ENCODE measurements around the gene COL25A1. TPM values are rescaled to one million over a fixed set of nuclear protein-coding genes. Genes with fewer than 3 reads are reported as not detected.

Gene COL25A1
- total and polyA plus RNA-seq, 4 donors = 0.61 to 4.4 (median 2.1) TPM

GRCh38 chr4:108931926-108932325 lies 370.5 kb downstream of the COL25A1 start:
- Histone ChIP-seq H3K27me3 (ENCODE audit: control insufficient read depth in 4 of 4, insufficient read depth in 4 of 4, low read length in 3 of 4) (no peaks in the 10 kb centered on the region), H3K36me3 (ENCODE audit: control insufficient read depth in 4 of 4, insufficient read depth in 3 of 4, low read depth in 1 of 4, low read length in 3 of 4) (no peaks in the 10 kb centered on the region), H3K9ac (ENCODE audit: low read depth in 1 of 2, low read length in 2 of 2) (no peak overlapping the region), H3K4me1 (ENCODE audit: control insufficient read depth in 4 of 4, insufficient read depth in 4 of 4, low read length in 3 of 4) (no peaks in the 10 kb centered on the region), H3K27ac (ENCODE audit: low read depth in 1 of 2, low read length in 2 of 2) (no peak overlapping the region), H3K4me3 (ENCODE audit: low read depth in 1 of 3, low read length in 3 of 3) (no peak overlapping the region), H3K9me3 (ENCODE audit: control insufficient read depth in 4 of 4, low read length in 3 of 4) (no peaks in the 10 kb centered on the region)
- no peak for DNase-seq (ENCODE audit: low spot score)
- no peak for TF ChIP-seq TAF1 (conservative IDR thresholded peaks at IDR 0.05)
- no peak for TF ChIP-seq HNF4A (conservative IDR thresholded peaks at IDR 0.05)
- TF ChIP-seq SP1 (IDR thresholded peaks at IDR 0.05) = no peak
- TF ChIP-seq HNF4G (IDR thresholded peaks at IDR 0.05) = no peak
- TF ChIP-seq YY1 (IDR thresholded peaks at IDR 0.05) = no peak
- TF ChIP-seq ATF3 (IDR thresholded peaks at IDR 0.05) = no peak
- no peak for TF ChIP-seq FOXA1 (IDR thresholded peaks at IDR 0.05)
- TF ChIP-seq, protein P1, sequence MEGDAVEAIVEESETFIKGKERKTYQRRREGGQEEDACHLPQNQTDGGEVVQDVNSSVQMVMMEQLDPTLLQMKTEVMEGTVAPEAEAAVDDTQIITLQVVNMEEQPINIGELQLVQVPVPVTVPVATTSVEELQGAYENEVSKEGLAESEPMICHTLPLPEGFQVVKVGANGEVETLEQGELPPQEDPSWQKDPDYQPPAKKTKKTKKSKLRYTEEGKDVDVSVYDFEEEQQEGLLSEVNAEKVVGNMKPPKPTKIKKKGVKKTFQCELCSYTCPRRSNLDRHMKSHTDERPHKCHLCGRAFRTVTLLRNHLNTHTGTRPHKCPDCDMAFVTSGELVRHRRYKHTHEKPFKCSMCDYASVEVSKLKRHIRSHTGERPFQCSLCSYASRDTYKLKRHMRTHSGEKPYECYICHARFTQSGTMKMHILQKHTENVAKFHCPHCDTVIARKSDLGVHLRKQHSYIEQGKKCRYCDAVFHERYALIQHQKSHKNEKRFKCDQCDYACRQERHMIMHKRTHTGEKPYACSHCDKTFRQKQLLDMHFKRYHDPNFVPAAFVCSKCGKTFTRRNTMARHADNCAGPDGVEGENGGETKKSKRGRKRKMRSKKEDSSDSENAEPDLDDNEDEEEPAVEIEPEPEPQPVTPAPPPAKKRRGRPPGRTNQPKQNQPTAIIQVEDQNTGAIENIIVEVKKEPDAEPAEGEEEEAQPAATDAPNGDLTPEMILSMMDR (IDR thresholded peaks at IDR 0.05; ENCODE audit: low read depth, low read length, missing input control) = no peak
- no peak for TF ChIP-seq RXRA (IDR thresholded peaks at IDR 0.05)
- TF ChIP-seq EGR1 (IDR thresholded peaks at IDR 0.05; ENCODE audit: low read depth in 2 of 2) = no peak
- TF ChIP-seq, protein P2, sequence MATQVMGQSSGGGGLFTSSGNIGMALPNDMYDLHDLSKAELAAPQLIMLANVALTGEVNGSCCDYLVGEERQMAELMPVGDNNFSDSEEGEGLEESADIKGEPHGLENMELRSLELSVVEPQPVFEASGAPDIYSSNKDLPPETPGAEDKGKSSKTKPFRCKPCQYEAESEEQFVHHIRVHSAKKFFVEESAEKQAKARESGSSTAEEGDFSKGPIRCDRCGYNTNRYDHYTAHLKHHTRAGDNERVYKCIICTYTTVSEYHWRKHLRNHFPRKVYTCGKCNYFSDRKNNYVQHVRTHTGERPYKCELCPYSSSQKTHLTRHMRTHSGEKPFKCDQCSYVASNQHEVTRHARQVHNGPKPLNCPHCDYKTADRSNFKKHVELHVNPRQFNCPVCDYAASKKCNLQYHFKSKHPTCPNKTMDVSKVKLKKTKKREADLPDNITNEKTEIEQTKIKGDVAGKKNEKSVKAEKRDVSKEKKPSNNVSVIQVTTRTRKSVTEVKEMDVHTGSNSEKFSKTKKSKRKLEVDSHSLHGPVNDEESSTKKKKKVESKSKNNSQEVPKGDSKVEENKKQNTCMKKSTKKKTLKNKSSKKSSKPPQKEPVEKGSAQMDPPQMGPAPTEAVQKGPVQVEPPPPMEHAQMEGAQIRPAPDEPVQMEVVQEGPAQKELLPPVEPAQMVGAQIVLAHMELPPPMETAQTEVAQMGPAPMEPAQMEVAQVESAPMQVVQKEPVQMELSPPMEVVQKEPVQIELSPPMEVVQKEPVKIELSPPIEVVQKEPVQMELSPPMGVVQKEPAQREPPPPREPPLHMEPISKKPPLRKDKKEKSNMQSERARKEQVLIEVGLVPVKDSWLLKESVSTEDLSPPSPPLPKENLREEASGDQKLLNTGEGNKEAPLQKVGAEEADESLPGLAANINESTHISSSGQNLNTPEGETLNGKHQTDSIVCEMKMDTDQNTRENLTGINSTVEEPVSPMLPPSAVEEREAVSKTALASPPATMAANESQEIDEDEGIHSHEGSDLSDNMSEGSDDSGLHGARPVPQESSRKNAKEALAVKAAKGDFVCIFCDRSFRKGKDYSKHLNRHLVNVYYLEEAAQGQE (IDR thresholded peaks at IDR 0.05) = no peak
- 94% methylated on average over 1 of the region's 1 CpG for WGBS

DNA sequence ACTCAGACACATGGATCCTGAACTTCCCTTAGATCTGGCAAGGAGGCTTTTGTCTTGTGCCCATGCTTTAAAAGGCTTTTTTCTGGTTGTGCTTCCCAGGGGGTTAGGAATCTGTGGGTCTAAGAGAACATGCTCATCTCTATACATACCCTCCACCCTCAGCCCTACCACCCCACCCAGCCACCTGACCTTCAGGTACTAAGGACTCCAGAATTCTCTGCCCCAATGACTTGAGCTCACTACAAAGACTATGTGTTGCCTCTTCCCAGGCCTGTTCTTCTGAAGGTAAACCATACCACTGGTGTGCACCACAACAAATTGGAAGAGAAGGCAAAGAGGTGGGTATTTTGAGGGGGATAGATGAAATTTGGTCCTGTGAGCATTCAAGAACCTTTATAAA lies 372.3 kb downstream of the COL25A1 start:
- Histone ChIP-seq H3K4me1 (ENCODE audit: control insufficient read depth in 4 of 4, insufficient read depth in 4 of 4, low read length in 3 of 4) (no peaks in the 10 kb centered on the region), H3K36me3 (ENCODE audit: control insufficient read depth in 4 of 4, insufficient read depth in 3 of 4, low read depth in 1 of 4, low read length in 3 of 4) (no peaks in the 10 kb centered on the region), H3K9me3 (ENCODE audit: control insufficient read depth in 4 of 4, low read length in 3 of 4) (no peaks in the 10 kb centered on the region), H3K9ac (ENCODE audit: low read depth in 1 of 2, low read length in 2 of 2) (no peak overlapping the region), H3K4me3 (ENCODE audit: low read depth in 1 of 3, low read length in 3 of 3) (no peak overlapping the region), H3K27me3 (ENCODE audit: control insufficient read depth in 4 of 4, insufficient read depth in 4 of 4, low read length in 3 of 4) (no peaks in the 10 kb centered on the region), H3K27ac (ENCODE audit: low read depth in 1 of 2, low read length in 2 of 2) (no peak overlapping the region)
- no peak for DNase-seq (ENCODE audit: low spot score)
- TF ChIP-seq RXRA (IDR thresholded peaks at IDR 0.05) (no peak), GABPA (IDR thresholded peaks at IDR 0.05 in 1 of 2, conservative IDR thresholded peaks at IDR 0.05 in 1 of 2) (no peak), HNF4A (conservative IDR thresholded peaks at IDR 0.05) (no peak), FOXA2 (IDR thresholded peaks at IDR 0.05) (no peak), JUND (IDR thresholded peaks at IDR 0.05) (no peak), FOXA1 (IDR thresholded peaks at IDR 0.05) (no peak), EGR1 (IDR thresholded peaks at IDR 0.05; ENCODE audit: low read depth in 2 of 2) (no peak), NR2F2 (IDR thresholded peaks at IDR 0.05) (no peak), ATF3 (IDR thresholded peaks at IDR 0.05) (no peak), TAF1 (conservative IDR thresholded peaks at IDR 0.05) (no peak), YY1 (IDR thresholded peaks at IDR 0.05) (no peak), HNF4G (IDR thresholded peaks at IDR 0.05) (no peak), RAD21 (IDR thresholded peaks at IDR 0.05) (no peak)
- TF ChIP-seq, protein P1 (IDR thresholded peaks at IDR 0.05; ENCODE audit: low read depth, low read length, missing input control) = no peak
- TF ChIP-seq, protein P2 (IDR thresholded peaks at IDR 0.05) = no peak
- TF ChIP-seq, protein P3, sequence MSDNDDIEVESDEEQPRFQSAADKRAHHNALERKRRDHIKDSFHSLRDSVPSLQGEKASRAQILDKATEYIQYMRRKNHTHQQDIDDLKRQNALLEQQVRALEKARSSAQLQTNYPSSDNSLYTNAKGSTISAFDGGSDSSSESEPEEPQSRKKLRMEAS (IDR thresholded peaks at IDR 0.05) = no peak
- TF ChIP-seq, protein P4, sequence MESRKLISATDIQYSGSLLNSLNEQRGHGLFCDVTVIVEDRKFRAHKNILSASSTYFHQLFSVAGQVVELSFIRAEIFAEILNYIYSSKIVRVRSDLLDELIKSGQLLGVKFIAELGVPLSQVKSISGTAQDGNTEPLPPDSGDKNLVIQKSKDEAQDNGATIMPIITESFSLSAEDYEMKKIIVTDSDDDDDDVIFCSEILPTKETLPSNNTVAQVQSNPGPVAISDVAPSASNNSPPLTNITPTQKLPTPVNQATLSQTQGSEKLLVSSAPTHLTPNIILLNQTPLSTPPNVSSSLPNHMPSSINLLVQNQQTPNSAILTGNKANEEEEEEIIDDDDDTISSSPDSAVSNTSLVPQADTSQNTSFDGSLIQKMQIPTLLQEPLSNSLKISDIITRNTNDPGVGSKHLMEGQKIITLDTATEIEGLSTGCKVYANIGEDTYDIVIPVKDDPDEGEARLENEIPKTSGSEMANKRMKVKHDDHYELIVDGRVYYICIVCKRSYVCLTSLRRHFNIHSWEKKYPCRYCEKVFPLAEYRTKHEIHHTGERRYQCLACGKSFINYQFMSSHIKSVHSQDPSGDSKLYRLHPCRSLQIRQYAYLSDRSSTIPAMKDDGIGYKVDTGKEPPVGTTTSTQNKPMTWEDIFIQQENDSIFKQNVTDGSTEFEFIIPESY (IDR thresholded peaks at IDR 0.05) = no peak
